Parathyroid adenoma (tissue), 2 donors: ENCODE data around the gene ART1.
"Not testable (repeated sequence)": the region's sequence is repeated elsewhere in the genome, so short reads cannot be mapped to it uniquely, and the experiment has no call there.

ENCODE experiments used
- H2AFZ ChIP-seq: fragments of 300-600 bp; sonication (generic); one replicate; pipeline ENCODE4 v1.7.0; 2017; ENCODE audit warnings: antibody characterized with exemption, mild to moderate bottlenecking
- H3K27ac ChIP-seq: fragments of 300-600 bp; sonication (generic); one replicate; pipeline ENCODE4 v1.7.0; 2017
- H3K27me3 ChIP-seq: fragments of 300-600 bp; sonication (generic); one replicate; pipeline ENCODE4 v1.7.0; 2017; ENCODE audit warnings: low read length; ENCODE audit not compliant: control insufficient read depth, insufficient read depth
- H3K36me3 ChIP-seq: fragments of 300-600 bp; sonication (generic); one replicate; pipeline ENCODE4 v1.7.0; 2017; ENCODE audit warnings: low read length; ENCODE audit not compliant: control insufficient read depth, insufficient read depth
- H3K4me1 ChIP-seq: fragments of 300-600 bp; sonication (generic); one replicate; pipeline ENCODE4 v1.7.0; 2017; ENCODE audit warnings: control low read depth
- H3K4me2 ChIP-seq: fragments of 300-600 bp; sonication (generic); one replicate; pipeline ENCODE4 v1.7.0; 2017; ENCODE audit warnings: low read length
- H3K4me3 ChIP-seq: fragments of 300-600 bp; sonication (generic); one replicate; pipeline ENCODE4 v1.7.0; 2017; ENCODE audit warnings: low read depth, low read length
- H3K79me2 ChIP-seq: fragments of 300-600 bp; sonication (generic); one replicate; pipeline ENCODE4 v1.7.0; 2017; ENCODE audit warnings: control low read depth
- H3K9ac ChIP-seq: fragments of 300-600 bp; sonication (generic); one replicate; pipeline ENCODE4 v1.7.0; 2017; ENCODE audit warnings: mild to moderate bottlenecking
- H3K9me3 ChIP-seq: fragments of 300-600 bp; sonication (generic); one replicate; pipeline ENCODE4 v1.7.0; 2017; ENCODE audit warnings: low read length; ENCODE audit not compliant: control insufficient read depth
- CTCF ChIP-seq: fragments of 300-600 bp; sonication (generic); IDR thresholded peaks from one replicate; pipeline ENCODE4 v1.7.0; 2017; ENCODE audit warnings: antibody characterized with exemption, mild to moderate bottlenecking
- donor health status: primary hyperparathyroidism.

Gene ART1

GRCh38 chr11:3639841-3640240 is 5.1 kb upstream of the ART1 start:
- H3K4me3 ChIP-seq, result no peak overlapping the region
- no peaks in the 10 kb centered on the region for H3K27me3 ChIP-seq
- H3K9ac ChIP-seq, result no peak overlapping the region
- H3K4me1 ChIP-seq, result peaks cover 6% of the 10 kb centered on the region
- H2AFZ ChIP-seq, result no peak overlapping the region
- no peak for TF ChIP-seq CTCF
- no peak overlapping the region for H3K4me2 ChIP-seq
- no peaks in the 10 kb centered on the region for H3K9me3 ChIP-seq
- H3K27ac ChIP-seq, result no peak overlapping the region
- H3K79me2 ChIP-seq, result no peaks in the 10 kb centered on the region
- no peaks in the 10 kb centered on the region for H3K36me3 ChIP-seq

- H3K4me3 ChIP-seq, result no peak overlapping the region
- no peak overlapping the region for H3K9ac ChIP-seq
- TF ChIP-seq CTCF, result no peak
- peaks cover 6% of the 10 kb centered on the region for H3K4me1 ChIP-seq
- no peak overlapping the region for H2AFZ ChIP-seq
- no peaks in the 10 kb centered on the region for H3K79me2 ChIP-seq
- no peak overlapping the region for H3K4me2 ChIP-seq
- no peaks in the 10 kb centered on the region for H3K36me3 ChIP-seq
- H3K27ac ChIP-seq, result no peak overlapping the region
- H3K27me3 ChIP-seq, result no peaks in the 10 kb centered on the region
- H3K9me3 ChIP-seq, result no peaks in the 10 kb centered on the region
Observed at GRCh38 chr11:3641191-3641590, 3.7 kb upstream of the ART1 start.

DNA sequence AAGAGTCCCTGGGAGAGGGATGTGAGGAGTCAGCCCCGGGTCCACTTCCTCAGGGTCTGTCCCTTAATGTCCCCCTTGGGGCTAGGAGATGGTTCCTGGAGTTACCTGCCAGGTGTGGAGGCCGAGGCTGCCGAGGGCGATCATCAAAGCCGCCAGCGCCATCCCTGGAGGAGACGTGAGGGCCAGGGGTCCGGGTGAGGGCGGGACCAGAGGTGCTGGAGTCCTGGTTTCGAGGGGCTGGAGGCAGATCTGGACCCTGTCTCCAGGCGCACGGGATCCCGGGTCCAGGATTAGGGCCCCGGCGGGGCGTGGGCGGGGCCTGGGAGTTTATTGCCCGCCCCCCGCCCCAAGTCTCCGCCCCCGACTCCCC is 3.2 kb upstream of the ART1 start, which contains the start of gene ART5:
Gene ART5 (minus strand): TSS at position 292 of the 370 bp plus-strand sequence. CDS start 130 bp downstream, at position 162.
- H3K79me2 ChIP-seq, result no peaks in the 10 kb centered on the region
- peaks cover 6% of the 10 kb centered on the region for H3K4me1 ChIP-seq
- TF ChIP-seq CTCF, result no peak
- peak within 1 kb of the TSS; percentile 70 for H3K4me2 ChIP-seq
- H3K27ac ChIP-seq, result no peak within 1 kb of the TSS
- no peaks in the 10 kb centered on the region for H3K27me3 ChIP-seq
- peak within 1 kb of the TSS; percentile 53 for H3K4me3 ChIP-seq
- H2AFZ ChIP-seq, result peak within 1 kb of the TSS; percentile 77
- no peaks in the 10 kb centered on the region for H3K36me3 ChIP-seq
- no peak within 1 kb of the TSS for H3K9ac ChIP-seq
- H3K9me3 ChIP-seq, result no peaks in the 10 kb centered on the region

DNA sequence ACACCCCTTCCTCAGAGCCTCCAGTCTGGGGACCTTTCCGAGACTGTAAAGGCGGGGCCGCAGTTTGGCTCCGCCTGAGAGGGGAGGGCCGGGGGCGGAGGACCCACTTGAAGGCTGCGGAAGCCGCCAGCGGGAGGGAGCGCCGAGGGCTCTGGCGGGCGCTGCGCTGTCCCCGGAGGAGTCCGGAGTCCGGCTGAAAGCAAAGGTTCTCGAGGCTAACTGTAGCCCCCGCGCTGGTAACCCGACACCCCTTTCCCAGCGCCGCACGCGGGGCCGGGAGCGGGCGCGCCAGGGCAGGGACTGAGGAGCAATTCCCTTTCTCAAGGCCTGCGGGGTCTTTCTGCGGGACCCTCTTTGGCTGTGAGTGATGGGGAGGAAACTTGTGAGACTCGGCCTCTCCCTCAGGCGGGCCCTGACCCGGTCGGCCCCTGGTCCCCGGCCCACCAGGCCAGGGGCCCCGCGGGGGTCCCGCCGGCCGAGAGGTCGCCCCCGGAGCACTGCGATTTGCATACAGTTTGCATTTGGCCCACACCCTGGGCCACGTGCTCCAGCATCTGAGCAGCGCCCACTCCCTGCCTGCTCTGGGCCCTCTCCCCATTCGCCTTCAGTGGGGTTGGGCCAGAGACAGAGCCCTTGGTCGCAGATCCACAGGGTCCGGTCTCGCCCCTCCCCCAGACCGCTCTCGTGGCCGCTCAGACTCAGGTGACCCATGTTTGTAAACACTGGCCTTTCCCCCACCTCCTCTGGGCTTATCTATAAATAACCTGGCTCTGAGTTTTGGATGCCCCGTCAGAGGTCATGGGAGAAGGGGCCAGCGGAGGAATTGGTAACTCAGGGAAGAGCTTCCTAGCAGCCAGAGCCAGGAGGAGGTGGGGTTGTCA is 2.6 kb upstream of the ART1 start:
- Histone ChIP-seq H3K4me2 (peak overlapping the region; percentile 70), H3K27me3 (no peaks in the 10 kb centered on the region), H3K9ac (no peak overlapping the region), H2AFZ (peak overlapping the region; percentile 77), H3K27ac (no peak overlapping the region), H3K9me3 (no peaks in the 10 kb centered on the region), H3K36me3 (no peaks in the 10 kb centered on the region), H3K4me1 (peaks cover 6% of the 10 kb centered on the region), H3K4me3 (peak overlapping the region; percentile 53), H3K79me2 (no peaks in the 10 kb centered on the region)
- TF ChIP-seq CTCF, result no peak

DNA sequence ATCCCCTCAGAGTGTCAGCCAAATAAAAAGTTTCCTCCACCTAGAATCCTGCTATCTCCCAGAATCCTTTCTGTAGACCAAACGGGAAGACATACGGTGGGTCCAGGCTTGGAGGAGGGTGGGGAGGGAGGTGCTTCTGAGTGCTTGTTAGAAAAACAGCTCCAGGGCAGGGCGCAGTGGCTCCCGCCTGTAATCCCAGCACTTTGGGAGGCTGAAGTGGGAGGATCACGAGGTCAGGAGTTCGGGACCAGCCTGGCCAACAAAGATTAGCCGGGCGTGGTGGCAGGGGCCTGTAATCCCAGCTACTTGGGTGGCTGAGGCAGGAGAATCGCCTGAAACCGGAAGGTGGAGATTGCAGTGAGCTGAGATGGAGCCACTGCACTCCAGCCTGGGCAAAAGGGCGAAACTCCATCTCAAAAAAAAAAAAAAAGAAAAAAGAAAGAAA is 1.8 kb upstream of the ART1 start:
- H3K4me3 ChIP-seq, H3K9me3 ChIP-seq, H2AFZ ChIP-seq, H3K79me2 ChIP-seq, H3K4me1 ChIP-seq, H3K27ac ChIP-seq, H3K9ac ChIP-seq, H3K36me3 ChIP-seq, H3K27me3 ChIP-seq: not testable (repeated sequence)
- H3K4me2 ChIP-seq, result peak overlapping the region; percentile 70
